CD4-positive, CD25-positive, alpha-beta regulatory T cell (primary cell): ENCODE data around the gene NECTIN4. TPM values are rescaled to one million over a fixed set of nuclear protein-coding genes. Genes with fewer than 3 reads are reported as not detected.
A peak's percentile ranks its signal among the peaks of the same experiment; 100 is the strongest.

ENCODE experiments used
- ATAC-seq, 2 donors: fragments of 150-1000 bp; cut with Tn5 transposase; one replicate each; pipeline ENCODE4 v1.10.0; 2021; ENCODE audit warnings: low read depth in 2 of 2, moderate number of reproducible peaks in 2 of 2, moderate library complexity in 1 of 2
- DNase-seq, 3 donors: peaks; one replicate each; pipeline versions ENCODE4 v3.0.0 to v3.0.0-alpha.2; 2012 to 2022; ENCODE audit warnings: mixed read lengths in 1 of 3
- H3K27ac ChIP-seq: one replicate; pipeline ENCODE4 v1.7.0; 2013; ENCODE audit warnings: mild to moderate bottlenecking, low read length; ENCODE audit not compliant: insufficient read depth, poor library complexity, severe bottlenecking
- H3K27me3 ChIP-seq: one replicate; pipeline ENCODE4 v1.7.0; 2013; ENCODE audit warnings: low read length; ENCODE audit not compliant: control insufficient read depth, insufficient read depth
- H3K36me3 ChIP-seq: one replicate; pipeline ENCODE4 v1.7.0; 2013; ENCODE audit warnings: mild to moderate bottlenecking, low read length, moderate library complexity; ENCODE audit not compliant: control insufficient read depth, insufficient read depth
- H3K4me1 ChIP-seq: 2 replicates; pipeline ENCODE4 v1.7.0; 2013; ENCODE audit warnings: mild to moderate bottlenecking, low read length; ENCODE audit not compliant: insufficient read depth, control insufficient read depth, poor library complexity, severe bottlenecking
- H3K4me3 ChIP-seq: one replicate; pipeline ENCODE4 v1.7.0; 2013; ENCODE audit warnings: low read depth, mild to moderate bottlenecking, low read length, moderate library complexity
- H3K9me3 ChIP-seq, 2 experiments: 1 replicate in 1 of 2; 2 replicates in 1 of 2; pipeline ENCODE4 v1.7.0; 2013; ENCODE audit warnings: low read length in 2 of 2, mild to moderate bottlenecking in 1 of 2, moderate library complexity in 1 of 2; ENCODE audit not compliant: control insufficient read depth in 2 of 2
- H3K27ac Mint-ChIP-seq, 3 donors: one replicate each; pipeline ENCODE4 v1.8.0; 2020 to 2022; ENCODE audit warnings: mild to moderate bottlenecking in 3 of 3, mixed read lengths in 3 of 3, moderate library complexity in 2 of 3
- H3K27me3 Mint-ChIP-seq: one replicate; pipeline ENCODE4 v1.8.0; 2022; ENCODE audit warnings: mild to moderate bottlenecking, mixed read lengths
- H3K36me3 Mint-ChIP-seq: one replicate; pipeline ENCODE4 v1.8.0; 2020; ENCODE audit warnings: mixed read lengths
- H3K4me1 Mint-ChIP-seq, 4 donors: one replicate each; pipeline ENCODE4 v1.8.0; 2020 to 2022; ENCODE audit warnings: mixed read lengths in 4 of 4, mild to moderate bottlenecking in 1 of 4
- H3K4me3 Mint-ChIP-seq, 4 donors: one replicate each; pipeline ENCODE4 v1.8.0; 2020 to 2022; ENCODE audit warnings: mild to moderate bottlenecking in 4 of 4, mixed read lengths in 4 of 4, moderate library complexity in 3 of 4
- H3K9me3 Mint-ChIP-seq, 7 donors: one replicate each; pipeline ENCODE4 v1.8.0; 2020 to 2022; ENCODE audit warnings: mixed read lengths in 7 of 7, mild to moderate bottlenecking in 3 of 7, moderate library complexity in 2 of 7
- polyA plus RNA-seq, 4 donors: library from polyadenylated mRNA; unstranded; fragments of 300-500 nt; fragmentation: Illumina TruSeq; gene quantifications; one replicate each; pipeline ENCODE4 v1.2.3, GENCODE V29; 2021
- total RNA-seq: library from RNA; stranded (reverse); gene quantifications from one replicate; pipeline ENCODE4 v1.2.3, GENCODE V29; 2022

The NECTIN4 gene
- total and polyA plus RNA-seq, 5 donors from 2014 or later: 0.05 TPM; not detected in 4

GRCh38 chr1:161094481-161094880, 5.1 kb upstream of the NECTIN4 start:
- DNase-seq (no peak), ATAC-seq (no peak)
- Mint-ChIP-seq H3K9me3 (peaks cover 0 to 6% (median 0%) of the 10 kb centered on the region in 7 donors), H3K27ac (no peak overlapping the region), H3K36me3 (peaks cover 9% of the 10 kb centered on the region), H3K4me1 (peaks cover 11 to 23% (median 17%) of the 10 kb centered on the region in 4 donors), H3K4me3 (peak overlapping the region in 1 of 4 donors; percentile 76), H3K27me3 (peaks cover 18% of the 10 kb centered on the region)
- peaks cover 18% of the 10 kb centered on the region for H3K4me1 ChIP-seq
- no peak overlapping the region for H3K27ac ChIP-seq
- H3K36me3 ChIP-seq: peaks cover 2% of the 10 kb centered on the region
- no peaks in the 10 kb centered on the region for H3K27me3 ChIP-seq
- no peaks in the 10 kb centered on the region for H3K9me3 ChIP-seq
- H3K4me3 ChIP-seq: no peak overlapping the region

GRCh38 chr1:161092621-161093028, 3.3 kb upstream of the NECTIN4 start:
- ATAC-seq: peak in 1 of 2 donors; percentile 33
- peaks cover 5 to 15% (median 10%) of the 10 kb centered on the region in 4 donors for H3K4me1 Mint-ChIP-seq

GRCh38 chr1:161091796-161092507, 2.6 kb upstream of the NECTIN4 start:
- ATAC-seq: no peak
- Mint-ChIP-seq H3K4me1 (peaks cover 0 to 9% (median 4%) of the 10 kb centered on the region in 4 donors), H3K36me3 (no peaks in the 10 kb centered on the region), H3K9me3 (no peaks in the 10 kb centered on the region), H3K4me3 (no peak overlapping the region), H3K27me3 (peaks cover 7% of the 10 kb centered on the region), H3K27ac (no peak overlapping the region)
- Histone ChIP-seq H3K4me1 (peaks cover under 1% of the 10 kb centered on the region), H3K27me3 (no peaks in the 10 kb centered on the region), H3K9me3 (no peaks in the 10 kb centered on the region), H3K36me3 (no peaks in the 10 kb centered on the region), H3K4me3 (no peak overlapping the region), H3K27ac (no peak overlapping the region)
- DNase-seq: no peak

More at GRCh38 chr1:161092621-161093028, 3.3 kb upstream of the NECTIN4 start:
- Histone ChIP-seq H3K4me1 (peaks cover 7% of the 10 kb centered on the region), H3K9me3 (no peaks in the 10 kb centered on the region), H3K4me3 (no peak overlapping the region), H3K36me3 (no peaks in the 10 kb centered on the region), H3K27ac (no peak overlapping the region), H3K27me3 (no peaks in the 10 kb centered on the region)
- peak in 1 of 3 donors; percentile 34 for DNase-seq
- H3K9me3 Mint-ChIP-seq: peaks cover 0 to 2% (median 0%) of the 10 kb centered on the region in 7 donors
- no peak overlapping the region for H3K27ac Mint-ChIP-seq
- H3K4me3 Mint-ChIP-seq: no peak overlapping the region
- peaks cover 3% of the 10 kb centered on the region for H3K36me3 Mint-ChIP-seq
- peaks cover 13% of the 10 kb centered on the region for H3K27me3 Mint-ChIP-seq

GRCh38 chr1:161091093-161091492, 1.7 kb upstream of the NECTIN4 start:
- Mint-ChIP-seq H3K27ac (no peak overlapping the region), H3K4me3 (no peak overlapping the region), H3K36me3 (no peaks in the 10 kb centered on the region), H3K27me3 (no peaks in the 10 kb centered on the region), H3K9me3 (no peaks in the 10 kb centered on the region), H3K4me1 (peaks cover 0 to 6% (median 1%) of the 10 kb centered on the region in 4 donors)
- DNase-seq (no peak), ATAC-seq (no peak)
- Histone ChIP-seq H3K36me3 (no peaks in the 10 kb centered on the region), H3K27me3 (no peaks in the 10 kb centered on the region), H3K9me3 (no peaks in the 10 kb centered on the region), H3K4me3 (no peak overlapping the region), H3K4me1 (no peaks in the 10 kb centered on the region), H3K27ac (no peak overlapping the region)

- H3K4me3 ChIP-seq: no peak overlapping the region
- no peaks in the 10 kb centered on the region for H3K9me3 ChIP-seq
- Mint-ChIP-seq H3K27ac (no peak overlapping the region), H3K4me3 (peak overlapping the region in 1 of 4 donors; percentile 44), H3K27me3 (no peaks in the 10 kb centered on the region), H3K9me3 (no peaks in the 10 kb centered on the region), H3K4me1 (peaks cover 0 to 5% (median 1%) of the 10 kb centered on the region in 4 donors), H3K36me3 (no peaks in the 10 kb centered on the region)
- H3K36me3 ChIP-seq: no peaks in the 10 kb centered on the region
- DNase-seq (no peak), ATAC-seq (no peak)
- H3K27ac ChIP-seq: no peak overlapping the region
- H3K4me1 ChIP-seq: no peaks in the 10 kb centered on the region
- H3K27me3 ChIP-seq: no peaks in the 10 kb centered on the region
These were observed 1.3 kb upstream of the NECTIN4 start for GRCh38 chr1:161090617-161091016.

- H3K27ac ChIP-seq: no peak overlapping the region
- ATAC-seq (no peak), DNase-seq (no peak)
These were observed 580 bp upstream of the NECTIN4 start for GRCh38 chr1:161089938-161090337.

GRCh38 chr1:161088587-161089110, 709 bp downstream of the NECTIN4 start:
- Mint-ChIP-seq H3K27me3 (no peaks in the 10 kb centered on the region), H3K27ac (no peak overlapping the region), H3K36me3 (no peaks in the 10 kb centered on the region), H3K4me1 (peaks cover 0 to 5% (median 1%) of the 10 kb centered on the region in 4 donors), H3K9me3 (no peaks in the 10 kb centered on the region), H3K4me3 (no peak overlapping the region)
- no peak overlapping the region for H3K4me3 ChIP-seq
- no peaks in the 10 kb centered on the region for H3K9me3 ChIP-seq
- H3K36me3 ChIP-seq: no peaks in the 10 kb centered on the region
- no peaks in the 10 kb centered on the region for H3K27me3 ChIP-seq
- DNase-seq (no peak), ATAC-seq (no peak)
- H3K4me1 ChIP-seq: no peaks in the 10 kb centered on the region
- no peak overlapping the region for H3K27ac ChIP-seq

More at GRCh38 chr1:161089938-161090337, 580 bp upstream of the NECTIN4 start:
- H3K27ac Mint-ChIP-seq: no peak overlapping the region
- peaks cover 0 to 5% (median 1%) of the 10 kb centered on the region in 4 donors for H3K4me1 Mint-ChIP-seq
- H3K36me3 Mint-ChIP-seq: no peaks in the 10 kb centered on the region
- Histone ChIP-seq H3K9me3 (no peaks in the 10 kb centered on the region), H3K4me3 (no peak overlapping the region), H3K4me1 (no peaks in the 10 kb centered on the region), H3K36me3 (no peaks in the 10 kb centered on the region), H3K27me3 (no peaks in the 10 kb centered on the region)
- H3K9me3 Mint-ChIP-seq: no peaks in the 10 kb centered on the region
- H3K27me3 Mint-ChIP-seq: no peaks in the 10 kb centered on the region
- H3K4me3 Mint-ChIP-seq: no peak overlapping the region

GRCh38 chr1:161086457-161086856, 2.9 kb downstream of the NECTIN4 start:
- H3K27ac ChIP-seq: no peak overlapping the region
- H3K4me1 ChIP-seq: no peaks in the 10 kb centered on the region
- Mint-ChIP-seq H3K4me1 (peaks cover 0 to 3% (median 1%) of the 10 kb centered on the region in 4 donors), H3K36me3 (no peaks in the 10 kb centered on the region), H3K27me3 (no peaks in the 10 kb centered on the region), H3K9me3 (no peaks in the 10 kb centered on the region), H3K27ac (no peak overlapping the region), H3K4me3 (no peak overlapping the region)
- DNase-seq (no peak), ATAC-seq (no peak)
- H3K36me3 ChIP-seq: no peaks in the 10 kb centered on the region
- H3K4me3 ChIP-seq: no peak overlapping the region
- no peaks in the 10 kb centered on the region for H3K9me3 ChIP-seq
- H3K27me3 ChIP-seq: no peaks in the 10 kb centered on the region
